ENCODE measurements around the gene NLGN3.
A peak's percentile ranks its signal among the peaks of the same experiment; 100 is the strongest.

The NLGN3 gene

GRCh38 chrX:71154641-71155040 lies 10.0 kb downstream of the NLGN3 start:
- Histone ChIP-seq H3K9me3 (ENCODE audit: control extremely low read depth in 1 of 5, control insufficient read depth in 4 of 5, insufficient read depth in 2 of 5, low read depth in 1 of 5, low read length in 4 of 5) (no peaks in the 10 kb centered on the region), H3K27me3 (replicated peaks in 2 of 5; ENCODE audit: control insufficient read depth in 4 of 5, insufficient read depth in 5 of 5, low read length in 4 of 5) (peaks cover 0 to 6% (median 0%) of the 10 kb centered on the region in 5 experiments), H3K27ac (ENCODE audit: insufficient read depth in 1 of 2, low read depth in 1 of 2, low read length in 2 of 2, poor library complexity in 1 of 2, severe bottlenecking in 2 of 2) (no peak overlapping the region), H3K4me3 (ENCODE audit: control insufficient read depth in 1 of 7, extremely low read depth in 1 of 7, insufficient read depth in 4 of 7, low read depth in 2 of 7, low read length in 6 of 7) (no peak overlapping the region), H3K4me1 (ENCODE audit: control extremely low read depth in 1 of 4, control insufficient read depth in 4 of 4, insufficient read depth in 4 of 4, low read length in 3 of 4) (peaks cover 0 to 11% (median 6%) of the 10 kb centered on the region in 4 experiments), H3K36me3 (ENCODE audit: control insufficient read depth in 4 of 4, insufficient read depth in 4 of 4, low read length in 3 of 4) (no peaks in the 10 kb centered on the region)
- POLR2A ChIA-PET, result no interaction called here
- 47% methylated on average over 3 of the region's 3 CpGs for WGBS (ENCODE audit: insufficient coverage)
- DNase-seq, result no peak
- CTCF ChIA-PET, result no interaction called here

- POLR2A ChIA-PET, result no interaction called here
- no peak for DNase-seq
- CTCF ChIA-PET, result interaction anchor here (0.7 kb wide), 1 partner anchor 45 kb away, joined by 4 read pairs; no protein-coding TSS in a partner anchor
Measured at GRCh38 chrX:71158603-71159002, 14.0 kb downstream of the NLGN3 start.

GRCh38 chrX:71159335-71159734 lies 14.7 kb downstream of the NLGN3 start:
- no peak overlapping the region for H3K27ac ChIP-seq (ENCODE audit: insufficient read depth in 1 of 2, low read depth in 1 of 2, low read length in 2 of 2, poor library complexity in 1 of 2, severe bottlenecking in 2 of 2)
- H3K4me3 ChIP-seq (ENCODE audit: control insufficient read depth in 1 of 7, extremely low read depth in 1 of 7, insufficient read depth in 4 of 7, low read depth in 2 of 7, low read length in 6 of 7), result no peak overlapping the region
- DNase-seq, result no peak
- POLR2A ChIA-PET, result no interaction called here
- 67% methylated on average over 3 of the region's 5 CpGs for WGBS (ENCODE audit: insufficient coverage)
- H3K36me3 ChIP-seq (ENCODE audit: control insufficient read depth in 4 of 4, insufficient read depth in 4 of 4, low read length in 3 of 4), result no peaks in the 10 kb centered on the region
- H3K4me1 ChIP-seq (ENCODE audit: control extremely low read depth in 1 of 4, control insufficient read depth in 4 of 4, insufficient read depth in 4 of 4, low read length in 3 of 4), result peaks cover 0 to 8% (median 3%) of the 10 kb centered on the region in 4 experiments
- H3K9me3 ChIP-seq (ENCODE audit: control extremely low read depth in 1 of 5, control insufficient read depth in 4 of 5, insufficient read depth in 2 of 5, low read depth in 1 of 5, low read length in 4 of 5), result no peaks in the 10 kb centered on the region
- no peaks in the 10 kb centered on the region for H3K27me3 ChIP-seq (replicated peaks in 2 of 5; ENCODE audit: control insufficient read depth in 4 of 5, insufficient read depth in 5 of 5, low read length in 4 of 5)
- CTCF ChIA-PET, result interaction anchor here (0.6 kb wide), 1 partner anchor 165 kb away, joined by 3 read pairs; no protein-coding TSS in a partner anchor

More at GRCh38 chrX:71158603-71159002, 14.0 kb downstream of the NLGN3 start:
- H3K27ac ChIP-seq (ENCODE audit: insufficient read depth in 1 of 2, low read depth in 1 of 2, low read length in 2 of 2, poor library complexity in 1 of 2, severe bottlenecking in 2 of 2), result no peak overlapping the region
- 87% methylated on average over 5 of the region's 6 CpGs for WGBS (ENCODE audit: insufficient coverage)
- no peaks in the 10 kb centered on the region for H3K36me3 ChIP-seq (ENCODE audit: control insufficient read depth in 4 of 4, insufficient read depth in 4 of 4, low read length in 3 of 4)
- H3K9me3 ChIP-seq (ENCODE audit: control extremely low read depth in 1 of 5, control insufficient read depth in 4 of 5, insufficient read depth in 2 of 5, low read depth in 1 of 5, low read length in 4 of 5), result no peaks in the 10 kb centered on the region
- peaks cover 0 to 11% (median 6%) of the 10 kb centered on the region in 4 experiments for H3K4me1 ChIP-seq (ENCODE audit: control extremely low read depth in 1 of 4, control insufficient read depth in 4 of 4, insufficient read depth in 4 of 4, low read length in 3 of 4)
- H3K4me3 ChIP-seq (ENCODE audit: control insufficient read depth in 1 of 7, extremely low read depth in 1 of 7, insufficient read depth in 4 of 7, low read depth in 2 of 7, low read length in 6 of 7), result no peak overlapping the region
- H3K27me3 ChIP-seq (replicated peaks in 2 of 5; ENCODE audit: control insufficient read depth in 4 of 5, insufficient read depth in 5 of 5, low read length in 4 of 5), result no peaks in the 10 kb centered on the region

GRCh38 chrX:71160475-71160874 lies 15.8 kb downstream of the NLGN3 start:
- WGBS (ENCODE audit: insufficient coverage), result 100% methylated on average over 1 of the region's 3 CpGs
- POLR2A ChIA-PET, result no interaction called here

GRCh38 chrX:71162981-71163380 lies 18.3 kb downstream of the NLGN3 start:
- 83% methylated on average over 4 of the region's 4 CpGs for WGBS (ENCODE audit: insufficient coverage)
- Histone ChIP-seq H3K9me3 (ENCODE audit: control extremely low read depth in 1 of 5, control insufficient read depth in 4 of 5, insufficient read depth in 2 of 5, low read depth in 1 of 5, low read length in 4 of 5) (no peaks in the 10 kb centered on the region), H3K4me3 (ENCODE audit: control insufficient read depth in 1 of 7, extremely low read depth in 1 of 7, insufficient read depth in 4 of 7, low read depth in 2 of 7, low read length in 6 of 7) (no peak overlapping the region), H3K27me3 (replicated peaks in 2 of 5; ENCODE audit: control insufficient read depth in 4 of 5, insufficient read depth in 5 of 5, low read length in 4 of 5) (no peaks in the 10 kb centered on the region), H3K4me1 (ENCODE audit: control extremely low read depth in 1 of 4, control insufficient read depth in 4 of 4, insufficient read depth in 4 of 4, low read length in 3 of 4) (peaks cover 0 to 6% (median 1%) of the 10 kb centered on the region in 4 experiments), H3K36me3 (ENCODE audit: control insufficient read depth in 4 of 4, insufficient read depth in 4 of 4, low read length in 3 of 4) (peaks cover 0 to 5% (median 0%) of the 10 kb centered on the region in 4 experiments), H3K27ac (ENCODE audit: insufficient read depth in 1 of 2, low read depth in 1 of 2, low read length in 2 of 2, poor library complexity in 1 of 2, severe bottlenecking in 2 of 2) (no peak overlapping the region)
- ChIA-PET POLR2A (no interaction called here), CTCF (interaction anchor here (0.9 to 1.4 kb wide), 3 partner anchors 10 to 32 kb away, joined by 3 to 5 read pairs (median 4); no protein-coding TSS in a partner anchor)
- peak in 2 of 3 donors; percentile 15 to 26 for DNase-seq

More at GRCh38 chrX:71160475-71160874, 15.8 kb downstream of the NLGN3 start:
- Histone ChIP-seq H3K27me3 (replicated peaks in 2 of 5; ENCODE audit: control insufficient read depth in 4 of 5, insufficient read depth in 5 of 5, low read length in 4 of 5) (no peaks in the 10 kb centered on the region), H3K4me1 (ENCODE audit: control extremely low read depth in 1 of 4, control insufficient read depth in 4 of 4, insufficient read depth in 4 of 4, low read length in 3 of 4) (no peaks in the 10 kb centered on the region), H3K27ac (ENCODE audit: insufficient read depth in 1 of 2, low read depth in 1 of 2, low read length in 2 of 2, poor library complexity in 1 of 2, severe bottlenecking in 2 of 2) (no peak overlapping the region), H3K4me3 (ENCODE audit: control insufficient read depth in 1 of 7, extremely low read depth in 1 of 7, insufficient read depth in 4 of 7, low read depth in 2 of 7, low read length in 6 of 7) (no peak overlapping the region), H3K9me3 (ENCODE audit: control extremely low read depth in 1 of 5, control insufficient read depth in 4 of 5, insufficient read depth in 2 of 5, low read depth in 1 of 5, low read length in 4 of 5) (no peaks in the 10 kb centered on the region), H3K36me3 (ENCODE audit: control insufficient read depth in 4 of 4, insufficient read depth in 4 of 4, low read length in 3 of 4) (no peaks in the 10 kb centered on the region)
- CTCF ChIA-PET, result no interaction called here
- DNase-seq, result no peak

- Histone ChIP-seq H3K36me3 (ENCODE audit: control insufficient read depth in 4 of 4, insufficient read depth in 4 of 4, low read length in 3 of 4) (peaks cover 0 to 5% (median 0%) of the 10 kb centered on the region in 4 experiments), H3K27me3 (replicated peaks in 2 of 5; ENCODE audit: control insufficient read depth in 4 of 5, insufficient read depth in 5 of 5, low read length in 4 of 5) (no peaks in the 10 kb centered on the region), H3K27ac (ENCODE audit: insufficient read depth in 1 of 2, low read depth in 1 of 2, low read length in 2 of 2, poor library complexity in 1 of 2, severe bottlenecking in 2 of 2) (no peak overlapping the region), H3K9me3 (ENCODE audit: control extremely low read depth in 1 of 5, control insufficient read depth in 4 of 5, insufficient read depth in 2 of 5, low read depth in 1 of 5, low read length in 4 of 5) (no peaks in the 10 kb centered on the region), H3K4me3 (ENCODE audit: control insufficient read depth in 1 of 7, extremely low read depth in 1 of 7, insufficient read depth in 4 of 7, low read depth in 2 of 7, low read length in 6 of 7) (no peak overlapping the region), H3K4me1 (ENCODE audit: control extremely low read depth in 1 of 4, control insufficient read depth in 4 of 4, insufficient read depth in 4 of 4, low read length in 3 of 4) (peaks cover 0 to 6% (median 1%) of the 10 kb centered on the region in 4 experiments)
- ChIA-PET POLR2A (no interaction called here), CTCF (interaction anchor here (1.3 kb wide), 1 partner anchor 11 kb away, joined by 3 read pairs; no protein-coding TSS in a partner anchor)
- DNase-seq, result no peak
- 94% methylated on average over 12 of the region's 12 CpGs for WGBS (ENCODE audit: insufficient coverage)
Measured at GRCh38 chrX:71164071-71164470, 19.4 kb downstream of the NLGN3 start.

GRCh38 chrX:71166461-71166860 lies 21.8 kb downstream of the NLGN3 start:
- DNase-seq, result no peak
- Histone ChIP-seq H3K9me3 (ENCODE audit: control extremely low read depth in 1 of 5, control insufficient read depth in 4 of 5, insufficient read depth in 2 of 5, low read depth in 1 of 5, low read length in 4 of 5) (no peaks in the 10 kb centered on the region), H3K36me3 (ENCODE audit: control insufficient read depth in 4 of 4, insufficient read depth in 4 of 4, low read length in 3 of 4) (peaks cover 0 to 5% (median 0%) of the 10 kb centered on the region in 4 experiments), H3K4me3 (ENCODE audit: control insufficient read depth in 1 of 7, extremely low read depth in 1 of 7, insufficient read depth in 4 of 7, low read depth in 2 of 7, low read length in 6 of 7) (no peak overlapping the region), H3K27me3 (replicated peaks in 2 of 5; ENCODE audit: control insufficient read depth in 4 of 5, insufficient read depth in 5 of 5, low read length in 4 of 5) (no peaks in the 10 kb centered on the region), H3K4me1 (ENCODE audit: control extremely low read depth in 1 of 4, control insufficient read depth in 4 of 4, insufficient read depth in 4 of 4, low read length in 3 of 4) (peaks cover 0 to 18% (median 12%) of the 10 kb centered on the region in 4 experiments), H3K27ac (ENCODE audit: insufficient read depth in 1 of 2, low read depth in 1 of 2, low read length in 2 of 2, poor library complexity in 1 of 2, severe bottlenecking in 2 of 2) (no peak overlapping the region)
- ChIA-PET CTCF (no interaction called here), POLR2A (no interaction called here)
- 59% methylated on average over 2 of the region's 6 CpGs for WGBS (ENCODE audit: insufficient coverage)
